GM18519 (cell line): ENCODE results near the gene ARHGAP24.
"Not testable (repeated sequence)": the region's sequence is repeated elsewhere in the genome, so short reads cannot be mapped to it uniquely, and the experiment has no call there.

ENCODE experiments used
- ATAC-seq: cut with Tn5 transposase; IDR thresholded peaks from one replicate; pipeline ENCODE4 v1.9.1; 2021; ENCODE audit warnings: mild to moderate bottlenecking, moderate library complexity; ENCODE audit not compliant: unreplicated experiment, low FRiP score

Gene ARHGAP24

GRCh38 chr4:85642356-85643100 lies 167.6 kb downstream of the ARHGAP24 start:
- no peak for ATAC-seq

GRCh38 chr4:85644061-85644460 lies 169.1 kb downstream of the ARHGAP24 start:
- no peak for ATAC-seq

GRCh38 chr4:85650908-85651307 lies 176.0 kb downstream of the ARHGAP24 start:
- no peak for ATAC-seq

GRCh38 chr4:85656759-85657505 lies 182.0 kb downstream of the ARHGAP24 start:
- no peak for ATAC-seq

GRCh38 chr4:85658766-85659439 lies 184.0 kb downstream of the ARHGAP24 start:
- ATAC-seq, result no peak

GRCh38 chr4:85659610-85660218 lies 184.8 kb downstream of the ARHGAP24 start:
- no peak for ATAC-seq

GRCh38 chr4:85666625-85667024 lies 191.7 kb downstream of the ARHGAP24 start:
- not testable (repeated sequence) for ATAC-seq

GRCh38 chr4:85669204-85669603 lies 194.3 kb downstream of the ARHGAP24 start:
- no peak for ATAC-seq

GRCh38 chr4:85669992-85670548 lies 195.1 kb downstream of the ARHGAP24 start:
- ATAC-seq, result no peak

- ATAC-seq, result no peak
Measured at GRCh38 chr4:85671120-85671519, 196.2 kb downstream of the ARHGAP24 start.

GRCh38 chr4:85672116-85672515 lies 197.2 kb downstream of the ARHGAP24 start:
- no peak for ATAC-seq

GRCh38 chr4:85672959-85673358 lies 198.0 kb downstream of the ARHGAP24 start:
- no peak for ATAC-seq

- ATAC-seq, result no peak
Measured at GRCh38 chr4:85673540-85673939, 198.6 kb downstream of the ARHGAP24 start.

GRCh38 chr4:85675076-85676049 lies 200.4 kb downstream of the ARHGAP24 start:
- no peak for ATAC-seq

GRCh38 chr4:85676050-85676425 lies 201.1 kb downstream of the ARHGAP24 start:
- ATAC-seq, result no peak

- no peak for ATAC-seq
Measured at GRCh38 chr4:85676850-85677590, 202.1 kb downstream of the ARHGAP24 start.

GRCh38 chr4:85681221-85681657 lies 206.3 kb downstream of the ARHGAP24 start:
- no peak for ATAC-seq

- ATAC-seq, result no peak
Measured at GRCh38 chr4:85681921-85682320, 207.0 kb downstream of the ARHGAP24 start.

GRCh38 chr4:85682391-85682790 lies 207.4 kb downstream of the ARHGAP24 start:
- no peak for ATAC-seq
